ENCODE measurements around the gene KASH5.

KASH5 gene

GRCh38 chr19:49387936-49388372 lies at the start of gene KASH5:
KASH5 (plus strand) TSS chr19:49388249; CDS start chr19:49390884, 2,635 bp downstream.
- in situ Hi-C loops (cut with MboI; ENCODE audit: low sequenced_read_pairs), result no loop called here

GRCh38 chr19:49338691-49339300 lies 49.3 kb upstream of the KASH5 start:
- in situ Hi-C loops (cut with MboI; ENCODE audit: low sequenced_read_pairs), result no loop called here

GRCh38 chr19:49339301-49340068 lies 48.6 kb upstream of the KASH5 start:
- in situ Hi-C loops (cut with MboI; ENCODE audit: low sequenced_read_pairs), result no loop called here

- in situ Hi-C loops (cut with MboI; ENCODE audit: low sequenced_read_pairs), result no loop called here
Observed at GRCh38 chr19:49340069-49340864, 47.8 kb upstream of the KASH5 start.

- in situ Hi-C loops (cut with MboI; ENCODE audit: low sequenced_read_pairs), result no loop called here
Observed at GRCh38 chr19:49340865-49341718, 47.0 kb upstream of the KASH5 start.

GRCh38 chr19:49342291-49342721 lies 45.7 kb upstream of the KASH5 start:
- in situ Hi-C loops (cut with MboI; ENCODE audit: low sequenced_read_pairs), result no loop called here

GRCh38 chr19:49343123-49343522 lies 44.9 kb upstream of the KASH5 start:
- in situ Hi-C loops (cut with MboI; ENCODE audit: low sequenced_read_pairs), result no loop called here

GRCh38 chr19:49344505-49345423 lies 43.3 kb upstream of the KASH5 start:
- in situ Hi-C loops (cut with MboI; ENCODE audit: low sequenced_read_pairs), result no loop called here

- in situ Hi-C loops (cut with MboI; ENCODE audit: low sequenced_read_pairs), result no loop called here
Observed at GRCh38 chr19:49347191-49347590, 40.9 kb upstream of the KASH5 start.

- in situ Hi-C loops (cut with MboI; ENCODE audit: low sequenced_read_pairs), result no loop called here
Observed at GRCh38 chr19:49347835-49348234, 40.2 kb upstream of the KASH5 start.

- in situ Hi-C loops (cut with MboI; ENCODE audit: low sequenced_read_pairs), result no loop called here
Observed at GRCh38 chr19:49348305-49349189, 39.5 kb upstream of the KASH5 start.

- in situ Hi-C loops (cut with MboI; ENCODE audit: low sequenced_read_pairs), result no loop called here
Observed at GRCh38 chr19:49349567-49349966, 38.5 kb upstream of the KASH5 start.

GRCh38 chr19:49355909-49356353 lies 32.1 kb upstream of the KASH5 start:
- in situ Hi-C loops (cut with MboI; ENCODE audit: low sequenced_read_pairs), result no loop called here

- in situ Hi-C loops (cut with MboI; ENCODE audit: low sequenced_read_pairs), result no loop called here
Observed at GRCh38 chr19:49356382-49356781, 31.7 kb upstream of the KASH5 start.

GRCh38 chr19:49357186-49357585 lies 30.9 kb upstream of the KASH5 start:
- in situ Hi-C loops (cut with MboI; ENCODE audit: low sequenced_read_pairs), result no loop called here

- in situ Hi-C loops (cut with MboI; ENCODE audit: low sequenced_read_pairs), result no loop called here
Observed at GRCh38 chr19:49359851-49360820, 27.9 kb upstream of the KASH5 start.

GRCh38 chr19:49361438-49362047 lies 26.5 kb upstream of the KASH5 start:
- in situ Hi-C loops (cut with MboI; ENCODE audit: low sequenced_read_pairs), result no loop called here

Measured in hTERT RPE-1 (cell line).